ENCODE measurements around the gene RAP1B. TPM values are rescaled to one million over a fixed set of nuclear protein-coding genes. Genes with fewer than 3 reads are reported as not detected.

RAP1B gene
- total and polyA plus RNA-seq, 2 of the 4 experiments (the other 2 are of a cell fraction) = 159 to 200 TPM

Small RNAs within 50 kb of the gene (microRNA-seq; reads per million reads assigned to microRNA genes)
- not detected for gene RF00017 (ENCODE audit: insufficient read depth, insufficient read length)
- not detected for gene SNORA70G (ENCODE audit: insufficient read depth, insufficient read length)

Small RNAs within 50 kb of the gene (small RNA-seq; reads per million reads assigned to genes)
- gene RF00017 (0 reads per million in 5 experiments), gene SNORA70G (0 to 0.15 (median 0) reads per million in 5 experiments)

Other genes starting within 250 kb of the RAP1B start
- gene NUP107, start 76.1 kb downstream of the RAP1B start, total RNA-seq (2012; rRNA removed) = 54.4 and 69.7 TPM in 2 replicates
- gene NUP107, start 76.1 kb downstream of the RAP1B start, polyA plus RNA-seq (2012; rRNA removed) = 33.7 and 34.5 TPM in 2 replicates
- gene SLC35E3, start 135.3 kb downstream of the RAP1B start, total RNA-seq (2012; rRNA removed) = 3.6 TPM in 2 replicates
- 3.9 and 5.1 TPM in 2 replicates for gene SLC35E3, start 135.3 kb downstream of the RAP1B start, polyA plus RNA-seq (2012; rRNA removed)
- gene MDM2, start 197.3 kb downstream of the RAP1B start, total RNA-seq (2012; rRNA removed) = 196 and 235 TPM in 2 replicates
- 21.0 and 21.9 TPM in 2 replicates for gene MDM2, start 197.3 kb downstream of the RAP1B start, polyA plus RNA-seq (2012; rRNA removed)

Data from IMR-90 (cell line).